ENCODE data around the gene RNF222. TPM values are rescaled to one million over a fixed set of nuclear protein-coding genes. Genes with fewer than 3 reads are reported as not detected.

Gene RNF222, protein sequence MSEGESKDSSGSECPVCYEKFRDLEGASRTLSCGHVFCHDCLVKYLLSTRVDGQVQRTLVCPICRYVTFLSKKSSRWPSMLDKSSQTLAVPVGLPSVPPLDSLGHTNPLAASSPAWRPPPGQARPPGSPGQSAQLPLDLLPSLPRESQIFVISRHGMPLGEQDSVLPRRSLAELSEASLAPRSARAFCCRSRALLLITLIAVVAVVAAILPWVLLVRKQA
- total RNA-seq = 0.04 and 0.70 TPM in 2 replicates

DNA sequence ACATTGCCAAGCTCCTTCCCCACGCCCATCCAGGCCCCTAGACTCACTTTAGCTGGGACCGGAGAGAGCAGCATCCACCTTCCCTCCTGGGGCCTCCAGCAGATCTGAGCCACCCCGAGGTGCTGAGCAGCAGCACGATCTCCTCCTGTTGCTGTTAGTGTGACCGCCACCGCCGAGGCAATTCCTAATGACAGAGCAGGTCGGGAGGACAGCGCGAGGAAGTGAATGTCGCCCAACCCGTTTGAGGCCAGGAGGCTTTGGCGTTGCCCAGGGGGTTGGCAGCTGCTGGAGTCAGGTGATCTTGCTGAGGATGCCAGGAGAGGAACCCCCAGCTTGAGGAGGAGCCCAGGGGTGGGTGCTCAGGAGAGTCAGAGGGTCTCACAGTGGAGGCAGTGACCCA, at the start of gene RNF222:
Gene RNF222 (minus strand): TSS at position 192 of the 400 bp plus-strand sequence. CDS start 4,366 bp downstream, outside the sequence.

DNA sequence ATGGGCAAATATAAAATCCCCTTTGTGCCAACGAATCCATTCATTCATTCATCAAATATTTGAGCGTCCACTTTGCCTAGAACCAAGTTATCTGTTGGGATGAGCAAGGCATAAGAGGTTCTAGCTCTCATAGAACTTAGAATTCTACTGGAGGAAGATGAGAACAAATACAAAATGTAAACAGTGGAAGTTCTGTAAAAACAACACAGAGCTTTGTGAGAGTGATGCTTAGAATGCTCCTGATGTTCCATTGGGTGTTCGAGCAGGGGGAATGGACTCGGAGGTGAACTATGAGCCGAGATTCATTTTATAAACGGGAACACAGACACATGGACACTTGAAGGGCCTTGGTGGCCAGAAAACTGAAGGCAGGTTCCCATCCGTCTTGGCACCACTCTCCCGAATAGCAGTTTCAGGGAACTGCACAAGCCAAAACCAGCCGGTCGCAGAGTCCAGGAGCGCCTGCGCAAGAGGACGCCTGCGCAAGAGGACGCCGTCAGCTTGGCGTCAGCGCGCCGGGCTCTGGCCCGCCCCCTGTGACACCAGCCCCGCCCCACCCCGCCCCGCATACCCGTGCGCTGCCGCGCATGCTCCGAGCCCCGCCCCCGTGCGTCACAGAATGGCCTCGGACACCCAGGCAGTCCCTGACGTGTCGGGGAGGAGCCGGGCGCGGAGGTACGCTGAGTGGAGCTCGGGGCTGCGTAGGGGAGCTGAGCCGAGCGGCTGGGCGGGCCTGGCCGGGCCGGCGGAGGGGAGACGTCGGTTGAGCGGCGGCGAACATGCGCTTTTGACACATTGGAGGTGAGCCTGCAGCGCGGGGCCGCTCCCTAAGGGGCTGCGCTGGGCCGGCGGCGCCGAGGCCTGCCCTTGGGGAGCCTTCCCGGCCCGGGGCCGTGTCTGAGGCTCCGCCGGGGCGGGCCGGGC, 37.9 kb upstream of the RNF222 start, which contains the start of gene NDEL1:
Gene NDEL1 (plus strand): TSS at position 640 of the 924 bp plus-strand sequence. CDS start 8,388 bp downstream, outside the sequence.

DNA sequence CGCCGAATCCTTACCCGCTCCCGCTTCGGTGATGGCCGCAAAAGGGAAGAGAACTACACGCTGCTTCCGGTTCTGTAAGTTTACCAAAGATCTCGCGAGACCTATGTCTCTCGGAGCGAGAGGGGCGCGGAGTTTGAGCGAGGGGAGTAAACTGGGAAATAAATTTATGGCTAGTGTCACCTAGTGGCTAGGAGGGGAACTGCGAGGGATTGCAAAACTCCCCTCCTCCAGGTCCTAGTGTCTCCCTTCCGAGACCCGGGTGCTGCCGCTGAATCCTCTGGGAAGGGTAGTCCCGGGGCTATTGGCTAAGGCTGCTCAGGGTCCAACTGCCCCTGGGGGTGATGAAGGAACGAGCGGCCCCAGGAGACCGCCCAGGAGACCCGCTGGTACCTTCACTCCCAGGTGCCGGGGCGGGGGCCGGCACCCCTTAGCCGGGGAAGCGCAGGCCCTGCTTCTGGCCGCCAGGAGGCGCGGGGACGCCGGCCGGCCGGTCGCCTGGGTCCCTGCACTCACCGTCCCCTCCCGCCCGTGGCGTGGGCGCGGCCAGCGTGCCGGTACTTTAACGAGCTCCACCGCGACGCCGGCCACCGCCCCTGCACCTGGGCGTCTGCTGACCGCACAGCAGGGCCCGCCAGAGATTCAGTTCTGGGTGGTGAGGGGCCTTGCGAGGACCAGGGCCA, 14.3 kb downstream of the RNF222 start, which contains the start of gene RPL26:
Gene RPL26 (minus strand): TSS at position 51 of the 680 bp plus-strand sequence. CDS start 883 bp downstream, outside the sequence.

DNA sequence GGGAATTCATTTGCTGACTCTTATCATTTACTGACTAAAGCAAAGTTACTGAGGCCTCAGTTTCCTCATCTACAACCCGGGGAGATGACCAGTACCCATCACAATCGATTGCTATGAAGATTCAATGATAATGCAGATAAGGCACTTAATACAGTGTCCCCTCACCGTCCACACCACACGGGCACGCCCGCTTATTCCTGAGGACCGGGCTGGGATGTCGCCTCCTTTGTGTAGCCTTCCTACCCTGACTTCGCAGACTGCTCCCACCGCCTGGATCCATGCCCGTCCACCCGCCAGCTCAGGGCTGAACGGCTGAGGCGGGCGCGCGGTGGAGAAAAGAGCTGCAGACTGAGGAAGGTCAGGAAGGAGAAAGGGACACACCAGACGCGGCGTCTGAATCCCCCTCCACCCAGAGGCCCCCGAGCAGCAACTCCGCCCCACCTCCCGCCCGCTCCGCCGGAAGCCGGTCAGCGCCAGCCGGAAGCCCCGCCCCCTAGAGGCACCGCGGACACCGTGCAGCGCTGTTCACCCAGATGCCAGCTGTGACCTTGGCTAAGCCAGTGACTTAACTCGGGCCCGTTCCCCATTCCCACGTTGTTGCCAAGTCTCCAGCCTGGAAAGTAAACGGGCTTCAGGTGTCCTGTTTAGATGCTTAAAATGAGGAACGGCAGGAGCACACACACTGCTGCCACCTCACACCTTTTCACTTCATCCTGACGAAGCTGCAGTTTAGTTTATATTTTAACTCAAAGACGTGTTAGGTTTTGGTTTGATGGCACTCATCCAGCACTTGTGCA, 21.2 kb downstream of the RNF222 start, which contains the start of gene KRABD2:
Gene KRABD2 (minus strand): TSS at position 434 of the 797 bp plus-strand sequence.

Other genes with a start within 250 kb of the RNF222 start
- gene PER1, start 245.4 kb downstream of the RNF222 start, total RNA-seq = 33.2 and 39.7 TPM in 2 replicates
- gene VAMP2, start 234.9 kb downstream of the RNF222 start, total RNA-seq = 5.6 and 11.3 TPM in 2 replicates
- gene TMEM107, start 221.4 kb downstream of the RNF222 start, total RNA-seq = 39.0 and 47.1 TPM in 2 replicates
- gene BORCS6, start 207.6 kb downstream of the RNF222 start, total RNA-seq = 13.7 and 14.4 TPM in 2 replicates
- 21.2 and 98.5 TPM in 2 replicates for gene AURKB, start 187.3 kb downstream of the RNF222 start, total RNA-seq
- 6.6 and 8.0 TPM in 2 replicates for gene CTC1, start 149.8 kb downstream of the RNF222 start, total RNA-seq
- gene PFAS, start 148.5 kb downstream of the RNF222 start, total RNA-seq = 17.4 and 30.5 TPM in 2 replicates
- 25.0 and 37.2 TPM in 2 replicates for gene RANGRF, start 109.2 kb downstream of the RNF222 start, total RNA-seq
- 0.08 and 1.3 TPM in 2 replicates for gene SLC25A35, start 102.4 kb downstream of the RNF222 start, total RNA-seq
- gene ARHGEF15, start 87.6 kb downstream of the RNF222 start, total RNA-seq = not detected in 2 replicates
- gene ODF4, start 58.0 kb downstream of the RNF222 start, total RNA-seq = not detected in 2 replicates
- gene RPL26, start 14.6 kb downstream of the RNF222 start, total RNA-seq = 4,083 and 4,558 TPM in 2 replicates
- gene NDEL1, start 38.1 kb upstream of the RNF222 start, total RNA-seq = 48.3 and 49.8 TPM in 2 replicates
- gene MYH10, start 232.9 kb upstream of the RNF222 start, total RNA-seq = 36.1 and 50.4 TPM in 2 replicates

All from hair follicular keratinocyte (primary cell).